H9 (cell line): ENCODE measurements around the gene GNPDA1. TPM values are rescaled to one million over a fixed set of nuclear protein-coding genes. Genes with fewer than 3 reads are reported as not detected.

ENCODE experiments used
- DNase-seq: peaks from one replicate; pipeline ENCODE4 v3.0.0-alpha.2; 2017
- H2AFZ ChIP-seq: one replicate; pipeline ENCODE4 v1.6.1; 2013; ENCODE audit warnings: mild to moderate bottlenecking, low read length, control low read depth, moderate library complexity
- H2AK5ac ChIP-seq: 2 replicates; pipeline ENCODE4 v1.6.1; 2013; ENCODE audit warnings: low read length, control low read depth, mixed read lengths; ENCODE audit not compliant: insufficient read length
- H2BK120ac ChIP-seq: one replicate; pipeline ENCODE4 v1.6.1; 2013; ENCODE audit warnings: low read depth, mild to moderate bottlenecking, low read length, control low read depth, inconsistent platforms; ENCODE audit not compliant: poor library complexity, severe bottlenecking
- H2BK12ac ChIP-seq: 2 replicates; pipeline ENCODE4 v1.6.1; 2013; ENCODE audit warnings: low read length, control low read depth, mixed read lengths, low read depth; ENCODE audit not compliant: insufficient read length
- H2BK15ac ChIP-seq: 2 replicates; pipeline ENCODE4 v1.6.1; 2013; ENCODE audit warnings: low read depth, low read length, control low read depth
- H2BK20ac ChIP-seq: one replicate; pipeline ENCODE4 v1.6.1; 2013; ENCODE audit warnings: low read depth, mild to moderate bottlenecking, low read length, control low read depth, inconsistent platforms; ENCODE audit not compliant: poor library complexity, severe bottlenecking
- H2BK5ac ChIP-seq: 2 replicates; pipeline ENCODE4 v1.6.1; 2013; ENCODE audit warnings: low read length, control low read depth, mixed read lengths; ENCODE audit not compliant: insufficient read length
- H3K14ac ChIP-seq: 2 replicates; pipeline ENCODE4 v1.6.1; 2013; ENCODE audit warnings: low read length, control low read depth; ENCODE audit not compliant: insufficient read depth
- H3K18ac ChIP-seq: 2 replicates; pipeline ENCODE4 v1.6.1; 2013; ENCODE audit warnings: low read depth, mild to moderate bottlenecking, mixed read lengths, low read length, control low read depth; ENCODE audit not compliant: insufficient read length
- H3K23ac ChIP-seq: 2 replicates; pipeline ENCODE4 v1.6.1; 2013; ENCODE audit warnings: low read length, control low read depth, mixed read lengths, low read depth; ENCODE audit not compliant: insufficient read length
- H3K23me2 ChIP-seq: 2 replicates; pipeline ENCODE4 v1.6.1; 2013; ENCODE audit warnings: low read depth, mild to moderate bottlenecking, mixed read lengths, low read length, control low read depth; ENCODE audit not compliant: insufficient read length, poor library complexity, severe bottlenecking
- H3K27ac ChIP-seq: 2 replicates; pipeline ENCODE4 v1.5.1; 2013; ENCODE audit warnings: low read length, control low read depth, mixed read lengths, low read depth; ENCODE audit not compliant: insufficient read length
- H3K27me3 ChIP-seq: 2 replicates; pipeline ENCODE4 v1.6.1; 2013; ENCODE audit warnings: low read length, control low read depth, inconsistent platforms; ENCODE audit not compliant: insufficient read depth
- H3K4ac ChIP-seq: 2 replicates; pipeline ENCODE4 v1.6.1; 2013; ENCODE audit warnings: low read depth, mild to moderate bottlenecking, control low read depth, inconsistent platforms, low read length, moderate library complexity
- H3K4me1 ChIP-seq: 2 replicates; pipeline ENCODE4 v1.6.1; 2013; ENCODE audit warnings: low read length, control low read depth, inconsistent platforms; ENCODE audit not compliant: insufficient read depth
- H3K4me2 ChIP-seq: 2 replicates; pipeline ENCODE4 v1.6.1; 2013; ENCODE audit warnings: low read length, control low read depth, mixed read lengths; ENCODE audit not compliant: insufficient read length, insufficient read depth
- H3K56ac ChIP-seq: 2 replicates; pipeline ENCODE4 v1.6.1; 2013; ENCODE audit warnings: low read depth, mild to moderate bottlenecking, mixed read lengths, low read length, control low read depth; ENCODE audit not compliant: insufficient read length
- H3K79me1 ChIP-seq: 2 replicates; pipeline ENCODE4 v1.6.1; 2013; ENCODE audit warnings: low read depth, mild to moderate bottlenecking, moderate library complexity, low read length, control low read depth, inconsistent platforms; ENCODE audit not compliant: insufficient read depth, poor library complexity, severe bottlenecking
- H3K79me2 ChIP-seq: 2 replicates; pipeline ENCODE4 v1.6.1; 2013; ENCODE audit warnings: low read length, control low read depth, inconsistent platforms; ENCODE audit not compliant: insufficient read depth
- H3K9ac ChIP-seq: 2 replicates; pipeline ENCODE4 v1.6.1; 2013; ENCODE audit warnings: low read length, control low read depth, mixed read lengths; ENCODE audit not compliant: insufficient read length; ENCODE audit errors: extremely low read depth
- H3K9me3 ChIP-seq: one replicate; pipeline ENCODE4 v1.6.1; 2013; ENCODE audit warnings: low read depth, low read length, inconsistent platforms; ENCODE audit not compliant: control insufficient read depth
- H3T11ph ChIP-seq: one replicate; pipeline ENCODE4 v1.6.1; 2013; ENCODE audit warnings: mild to moderate bottlenecking, low read length, control low read depth, inconsistent platforms
- H4K20me1 ChIP-seq: one replicate; pipeline ENCODE4 v1.6.1; 2013; ENCODE audit not compliant: control insufficient read depth, insufficient read length, insufficient read depth
- H4K5ac ChIP-seq: 2 replicates; pipeline ENCODE4 v1.6.1; 2013; ENCODE audit warnings: low read depth, mild to moderate bottlenecking, mixed read lengths, low read length, control low read depth; ENCODE audit not compliant: insufficient read length
- H4K8ac ChIP-seq: replicated peaks from 2 replicates; pipeline ENCODE4 v1.6.1; 2013; ENCODE audit warnings: low read length, control low read depth, mixed read lengths, low read depth; ENCODE audit not compliant: insufficient read length
- H4K91ac ChIP-seq: 2 replicates; pipeline ENCODE4 v1.6.1; 2013; ENCODE audit warnings: low read depth, mild to moderate bottlenecking, moderate library complexity, mixed read lengths, low read length, control low read depth; ENCODE audit not compliant: insufficient read length
- H3K27ac Mint-ChIP-seq, 3 experiments: 2 replicates in 2 of 3; 3 replicates in 1 of 3; pipeline ENCODE4 v1.8.0; 2020 to 2021; ENCODE audit warnings: mixed read lengths in 3 of 3, mild to moderate bottlenecking in 1 of 3, moderate library complexity in 1 of 3
- H3K27me3 Mint-ChIP-seq: 2 replicates; pipeline ENCODE4 v1.8.0; 2021; ENCODE audit warnings: low read depth, mild to moderate bottlenecking, moderate library complexity, mixed read lengths
- H3K36me3 Mint-ChIP-seq, 3 experiments: 2 replicates in 2 of 3; 3 replicates in 1 of 3; pipeline ENCODE4 v1.8.0; 2020 to 2021; ENCODE audit warnings: low read depth in 3 of 3, mixed read lengths in 3 of 3; ENCODE audit not compliant: insufficient read depth in 1 of 3
- H3K4me1 Mint-ChIP-seq, 2 experiments: 2 replicates each; pipeline ENCODE4 v1.8.0; 2020; ENCODE audit warnings: mixed read lengths in 2 of 2
- H3K4me3 Mint-ChIP-seq, 2 experiments: 2 replicates in 1 of 2; 3 replicates in 1 of 2; pipeline ENCODE4 v1.8.0; 2020 to 2021; ENCODE audit warnings: mild to moderate bottlenecking in 2 of 2, mixed read lengths in 2 of 2, moderate library complexity in 1 of 2
- H3K9me3 Mint-ChIP-seq, 2 experiments: 2 replicates in 1 of 2; 3 replicates in 1 of 2; pipeline ENCODE4 v1.8.0; 2020; ENCODE audit warnings: mild to moderate bottlenecking in 2 of 2, mixed read lengths in 2 of 2, moderate library complexity in 1 of 2
- CTCF ChIP-seq: fragments of 200-600 bp; sonication (generic); conservative IDR thresholded peaks from 3 replicates; pipeline ENCODE4 v1.8.0; 2021; ENCODE audit warnings: antibody characterized with exemption, mild to moderate bottlenecking
- total RNA-seq: library from RNA; stranded (reverse); gene quantifications from 2 replicates; pipeline ENCODE4 v1.2.1, GENCODE V29; 2021

GNPDA1 gene
- total RNA-seq, 1 experiment from 2014 or later, result 66.8 TPM

- no peak overlapping the region for H3K27ac ChIP-seq
- no peak overlapping the region for H2AFZ ChIP-seq
- H3K9me3 Mint-ChIP-seq, result no peaks in the 10 kb centered on the region
- H2AK5ac ChIP-seq, result no peak overlapping the region
- H3K23ac ChIP-seq, result no peak overlapping the region
- H3K4me1 Mint-ChIP-seq, result peaks cover 8 to 11% of the 10 kb centered on the region in 2 experiments
- TF ChIP-seq CTCF, result no peak
- no peak overlapping the region for H4K91ac ChIP-seq
- no peak overlapping the region for H3K4me2 ChIP-seq
- H3K18ac ChIP-seq, result no peak overlapping the region
- H2BK15ac ChIP-seq, result no peak overlapping the region
- H3K79me2 ChIP-seq, result no peaks in the 10 kb centered on the region
- H2BK12ac ChIP-seq, result no peak overlapping the region
- H4K5ac ChIP-seq, result no peak overlapping the region
- H2BK5ac ChIP-seq, result no peak overlapping the region
- peaks cover 8% of the 10 kb centered on the region for H3K23me2 ChIP-seq
- no peak overlapping the region for H2BK20ac ChIP-seq
- no peak overlapping the region for H3K4ac ChIP-seq
- H3K4me3 Mint-ChIP-seq, result no peak overlapping the region
- H3K27me3 ChIP-seq, result no peaks in the 10 kb centered on the region
- DNase-seq, result no peak
- no peak overlapping the region for H3K9ac ChIP-seq
- no peak overlapping the region for H2BK120ac ChIP-seq
- H3K79me1 ChIP-seq, result no peaks in the 10 kb centered on the region
- no peaks in the 10 kb centered on the region for H3K9me3 ChIP-seq
- peaks cover 2% of the 10 kb centered on the region for H4K20me1 ChIP-seq
- no peak overlapping the region for H3T11ph ChIP-seq
- no peak overlapping the region for H3K14ac ChIP-seq
- H3K56ac ChIP-seq, result no peak overlapping the region
- H3K4me1 ChIP-seq, result no peaks in the 10 kb centered on the region; the same call in 1 of the 2 replicates
- H3K27ac Mint-ChIP-seq, result no peak overlapping the region
- no peaks in the 10 kb centered on the region for H3K27me3 Mint-ChIP-seq
- H4K8ac ChIP-seq, result no peak overlapping the region
- H3K36me3 Mint-ChIP-seq, result peaks cover 12 to 65% (median 59%) of the 10 kb centered on the region in 3 experiments; a peak in 6 of 7 replicates
These were observed 4.0 kb downstream of the GNPDA1 start for GRCh38 chr5:142008813-142009212.
